MM.1S (cell line): ENCODE data around the gene UBN1.
"Not testable (repeated sequence)": the region's sequence is repeated elsewhere in the genome, so short reads cannot be mapped to it uniquely, and the experiment has no call there.

ENCODE experiments used
- DNase-seq: peaks from one replicate; pipeline ENCODE4 v3.0.0-alpha.2; 2015
- H2AFZ ChIP-seq: fragments of 300-600 bp; sonication (generic); 2 replicates; pipeline ENCODE4 v1.6.0; 2016; ENCODE audit warnings: antibody characterized with exemption, low read length
- H3F3A ChIP-seq: fragments of 300-600 bp; sonication (generic); 2 replicates; pipeline ENCODE4 v1.6.1; 2016; ENCODE audit warnings: mild to moderate bottlenecking, antibody characterized with exemption, low read length, moderate library complexity, mixed read lengths; ENCODE audit not compliant: insufficient read depth
- H3K27ac ChIP-seq: fragments of 300-600 bp; sonication (generic); 2 replicates; pipeline ENCODE4 v1.5.1; 2016; ENCODE audit warnings: mild to moderate bottlenecking, low read length
- H3K27me3 ChIP-seq: fragments of 300-600 bp; sonication (generic); replicated peaks from 2 replicates; pipeline ENCODE4 v1.6.0; 2016; ENCODE audit warnings: low read length; ENCODE audit not compliant: insufficient read depth
- H3K36me3 ChIP-seq: fragments of 300-600 bp; sonication (generic); replicated peaks from 2 replicates; pipeline ENCODE4 v1.6.1; 2016; ENCODE audit warnings: mild to moderate bottlenecking, low read length, mixed read lengths; ENCODE audit not compliant: insufficient read depth
- H3K4me1 ChIP-seq: fragments of 300-600 bp; sonication (generic); 2 replicates; pipeline ENCODE4 v1.6.1; 2016; ENCODE audit warnings: low read length, mixed read lengths
- H3K4me2 ChIP-seq: fragments of 300-600 bp; sonication (generic); 2 replicates; pipeline ENCODE4 v1.6.0; 2016; ENCODE audit warnings: low read depth, low read length
- H3K4me3 ChIP-seq: fragments of 300-600 bp; sonication (generic); 2 replicates; pipeline ENCODE4 v1.5.1; 2016; ENCODE audit warnings: low read length, mixed read lengths
- H3K79me2 ChIP-seq: fragments of 300-600 bp; sonication (generic); 2 replicates; pipeline ENCODE4 v1.6.1; 2016; ENCODE audit warnings: mixed run types, low read length, mixed read lengths
- H3K9ac ChIP-seq: fragments of 300-600 bp; sonication (generic); 2 replicates; pipeline ENCODE4 v1.6.1; 2016; ENCODE audit warnings: low read length, mixed read lengths
- H3K9me2 ChIP-seq: fragments of 300-600 bp; sonication (generic); replicated peaks from 2 replicates; pipeline ENCODE4 v1.6.1; 2016; ENCODE audit warnings: mild to moderate bottlenecking, low read length, mixed read lengths; ENCODE audit not compliant: insufficient read depth
- H3K9me3 ChIP-seq: fragments of 300-600 bp; sonication (generic); replicated peaks from 2 replicates; pipeline ENCODE4 v1.6.1; 2016; ENCODE audit warnings: mild to moderate bottlenecking, low read length, mixed read lengths; ENCODE audit not compliant: insufficient read depth
- H4K20me1 ChIP-seq: fragments of 300-600 bp; sonication (generic); 2 replicates; pipeline ENCODE4 v1.6.1; 2016; ENCODE audit warnings: mild to moderate bottlenecking, low read length, moderate library complexity, mixed read lengths; ENCODE audit not compliant: insufficient read depth
- EZH2 ChIP-seq: fragments of 300-600 bp; sonication (generic); optimal IDR thresholded peaks from 2 replicates; pipeline ENCODE3; 2017; ENCODE audit warnings: low read depth, mild to moderate bottlenecking, antibody characterized with exemption, low read length, mixed read lengths
- EZH2phosphoT487 ChIP-seq: fragments of 300-600 bp; sonication (generic); IDR thresholded peaks from 2 replicates; pipeline ENCODE4 v1.6.1; 2018; ENCODE audit warnings: antibody characterized with exemption, low read length
- TF ChIP-seq, protein P1 (sequence below): fragments of 300-600 bp; sonication (generic); IDR thresholded peaks from 2 replicates; pipeline ENCODE4 v1.5.1; 2016; ENCODE audit warnings: antibody characterized with exemption, low read length, mixed read lengths

Gene UBN1

DNA sequence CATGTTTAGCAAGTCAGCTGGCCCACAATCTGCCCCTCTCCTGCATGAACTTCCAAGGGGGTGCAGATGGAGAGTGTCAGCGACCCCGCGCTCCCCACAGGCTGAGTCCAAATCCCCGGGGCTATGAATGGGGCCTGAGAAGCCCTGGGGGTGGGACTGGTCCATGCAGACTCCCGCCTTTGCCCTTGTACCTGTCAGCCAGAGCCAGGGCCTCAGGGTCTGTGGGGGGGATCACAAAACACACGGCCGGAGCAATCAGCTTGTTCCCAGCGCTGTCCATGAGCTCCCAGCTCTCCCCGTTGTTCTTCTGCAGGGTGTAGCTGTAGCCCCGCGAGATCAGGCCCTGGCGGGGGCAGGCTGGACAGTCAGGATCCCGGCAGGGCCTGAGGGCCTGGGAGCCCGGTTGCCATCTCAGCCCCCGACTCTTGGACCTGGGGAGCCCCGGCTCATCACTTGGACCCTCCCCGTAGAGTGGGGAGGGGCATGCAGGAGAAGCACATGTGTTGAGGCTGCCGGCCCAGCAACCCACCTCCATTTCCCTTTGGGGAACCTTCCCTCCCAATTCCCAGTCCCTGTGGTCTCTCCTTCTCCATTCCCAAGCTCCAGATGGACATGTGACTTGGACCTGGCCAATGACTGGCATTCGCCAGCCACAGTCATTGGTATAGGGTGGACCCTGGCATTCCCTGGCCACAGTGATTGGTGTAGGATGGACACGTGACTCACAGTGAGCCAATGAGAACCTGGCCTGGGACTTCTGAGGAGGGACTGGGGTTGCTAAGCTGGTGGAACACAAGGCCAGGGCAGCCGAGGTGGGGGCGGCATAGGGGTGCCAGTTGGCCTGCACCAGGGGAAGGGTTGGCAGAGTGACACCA, 47.2 kb downstream of the UBN1 start:
- Histone ChIP-seq H3K4me1 (no peaks in the 10 kb centered on the region), H3K9me3 (no peaks in the 10 kb centered on the region), H3K79me2 (no peaks in the 10 kb centered on the region), H3K9ac (no peak overlapping the region), H3K36me3 (no peaks in the 10 kb centered on the region), H3K27me3 (peaks cover 13% of the 10 kb centered on the region), H3K4me2 (no peak overlapping the region), H3K4me3 (no peak overlapping the region), H3K9me2 (no peaks in the 10 kb centered on the region), H3K27ac (no peak overlapping the region), H3F3A (no peaks in the 10 kb centered on the region), H4K20me1 (no peaks in the 10 kb centered on the region), H2AFZ (no peak overlapping the region)
- no peak for TF ChIP-seq EZH2
- TF ChIP-seq, protein P1, sequence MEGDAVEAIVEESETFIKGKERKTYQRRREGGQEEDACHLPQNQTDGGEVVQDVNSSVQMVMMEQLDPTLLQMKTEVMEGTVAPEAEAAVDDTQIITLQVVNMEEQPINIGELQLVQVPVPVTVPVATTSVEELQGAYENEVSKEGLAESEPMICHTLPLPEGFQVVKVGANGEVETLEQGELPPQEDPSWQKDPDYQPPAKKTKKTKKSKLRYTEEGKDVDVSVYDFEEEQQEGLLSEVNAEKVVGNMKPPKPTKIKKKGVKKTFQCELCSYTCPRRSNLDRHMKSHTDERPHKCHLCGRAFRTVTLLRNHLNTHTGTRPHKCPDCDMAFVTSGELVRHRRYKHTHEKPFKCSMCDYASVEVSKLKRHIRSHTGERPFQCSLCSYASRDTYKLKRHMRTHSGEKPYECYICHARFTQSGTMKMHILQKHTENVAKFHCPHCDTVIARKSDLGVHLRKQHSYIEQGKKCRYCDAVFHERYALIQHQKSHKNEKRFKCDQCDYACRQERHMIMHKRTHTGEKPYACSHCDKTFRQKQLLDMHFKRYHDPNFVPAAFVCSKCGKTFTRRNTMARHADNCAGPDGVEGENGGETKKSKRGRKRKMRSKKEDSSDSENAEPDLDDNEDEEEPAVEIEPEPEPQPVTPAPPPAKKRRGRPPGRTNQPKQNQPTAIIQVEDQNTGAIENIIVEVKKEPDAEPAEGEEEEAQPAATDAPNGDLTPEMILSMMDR = no peak
- no peak for TF ChIP-seq EZH2phosphoT487
- DNase-seq = no peak

GRCh38 chr16:4895366-4895765, 48.1 kb downstream of the UBN1 start:
- TF ChIP-seq EZH2phosphoT487 (no peak), EZH2 (no peak)
- TF ChIP-seq, protein P1 = no peak

GRCh38 chr16:4896761-4897160, 49.5 kb downstream of the UBN1 start:
- not testable (repeated sequence) for H3K4me3 ChIP-seq, DNase-seq, H3K4me1 ChIP-seq, H3K4me2 ChIP-seq, H3K36me3 ChIP-seq, H4K20me1 ChIP-seq, H3F3A ChIP-seq, H3K9me2 ChIP-seq, H3K79me2 ChIP-seq, H2AFZ ChIP-seq, H3K27ac ChIP-seq, H3K9me3 ChIP-seq, H3K9ac ChIP-seq
- H3K27me3 ChIP-seq = peaks cover 20% of the 10 kb centered on the region

More at GRCh38 chr16:4895366-4895765, 48.1 kb downstream of the UBN1 start:
- Histone ChIP-seq H3K27ac (no peak overlapping the region), H3K4me3 (no peak overlapping the region), H3K79me2 (no peaks in the 10 kb centered on the region), H3K27me3 (peaks cover 20% of the 10 kb centered on the region), H3K4me1 (no peaks in the 10 kb centered on the region), H3K9me3 (no peaks in the 10 kb centered on the region), H3K36me3 (no peaks in the 10 kb centered on the region), H3K4me2 (no peak overlapping the region), H3F3A (no peaks in the 10 kb centered on the region), H3K9me2 (no peaks in the 10 kb centered on the region), H4K20me1 (no peaks in the 10 kb centered on the region), H3K9ac (no peak overlapping the region), H2AFZ (no peak overlapping the region)
- no peak for DNase-seq

GRCh38 chr16:4897328-4897727, 50.0 kb downstream of the UBN1 start:
- Histone ChIP-seq H3F3A (no peaks in the 10 kb centered on the region), H3K36me3 (no peaks in the 10 kb centered on the region), H3K4me3 (no peak overlapping the region), H2AFZ (no peak overlapping the region), H3K79me2 (no peaks in the 10 kb centered on the region), H3K4me1 (no peaks in the 10 kb centered on the region), H3K27me3 (peaks cover 24% of the 10 kb centered on the region), H3K9me3 (no peaks in the 10 kb centered on the region), H4K20me1 (no peaks in the 10 kb centered on the region), H3K4me2 (no peak overlapping the region), H3K9me2 (no peaks in the 10 kb centered on the region), H3K9ac (no peak overlapping the region), H3K27ac (no peak overlapping the region)
- no peak for DNase-seq
- TF ChIP-seq EZH2phosphoT487 = no peak
- TF ChIP-seq, protein P1 = no peak
- TF ChIP-seq EZH2 = no peak
